NCI-H2107 treated with DMSO at 0.1 percent for 48 hours (cell line): ENCODE data around the gene MAP2K5.

Source experiments
- DNase-seq: peaks from one replicate; lab custom pipeline; 2025; ENCODE audit not compliant: unreplicated experiment; lab: John Stamatoyannopoulos, UW

The MAP2K5 gene

GRCh38 chr15:67542420-67543347 lies at the start of gene MAP2K5:
TSS of gene MAP2K5 (plus strand) at chr15:67542703. CDS start at chr15:67543336, 633 bp downstream.
- no peak for DNase-seq

DNA sequence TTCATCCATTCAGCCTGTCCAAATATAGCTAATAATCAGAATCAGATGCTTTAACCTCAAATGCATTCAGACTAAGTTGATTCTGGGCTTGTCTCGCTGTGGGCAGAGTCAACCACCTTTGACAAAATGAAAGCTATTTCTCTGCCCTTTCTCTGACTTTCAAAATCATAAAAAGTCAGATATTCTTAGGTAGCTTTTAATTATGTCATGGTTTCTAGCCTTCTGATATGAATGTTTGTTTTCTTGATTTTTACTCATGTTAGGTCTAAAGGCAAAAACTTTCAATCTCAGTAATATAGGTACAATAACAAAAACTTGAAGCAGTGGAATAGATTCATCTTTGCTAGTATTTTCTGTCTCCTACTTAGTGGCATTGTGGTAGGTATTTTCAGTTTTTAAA lies 46.9 kb upstream of the MAP2K5 start:
- no peak for DNase-seq

GRCh38 chr15:67501177-67501835 lies 41.2 kb upstream of the MAP2K5 start:
- DNase-seq: peak; percentile 55

DNA sequence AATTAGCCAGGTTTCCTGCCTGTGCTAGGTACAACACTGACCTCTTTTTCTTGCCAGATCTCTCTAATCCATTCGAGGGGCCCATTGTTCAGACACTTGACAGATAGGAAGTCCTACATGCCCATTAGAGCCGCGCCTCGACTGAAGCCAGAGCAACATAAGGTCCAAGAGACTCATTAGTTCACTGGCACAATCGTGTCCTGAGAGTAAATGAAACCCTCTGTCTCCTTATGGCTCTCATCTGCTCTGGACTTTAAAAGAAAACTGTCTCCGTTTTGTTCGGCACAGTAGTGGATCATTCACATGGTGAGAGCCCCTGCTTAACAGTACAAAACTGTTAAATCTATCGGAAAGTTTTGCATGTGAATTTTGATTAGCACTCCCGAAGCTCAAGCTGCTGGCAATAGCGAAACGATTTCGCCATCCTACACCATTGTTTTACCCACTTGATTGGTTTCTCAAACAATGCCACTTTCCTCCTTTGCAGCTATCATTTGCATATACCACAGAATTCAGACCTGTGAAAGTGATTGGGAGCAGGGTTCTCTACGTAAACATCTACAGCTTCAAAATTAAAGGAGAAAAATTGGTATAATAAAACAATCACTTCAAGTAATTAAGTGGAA lies 40.6 kb upstream of the MAP2K5 start:
- DNase-seq: no peak

DNA sequence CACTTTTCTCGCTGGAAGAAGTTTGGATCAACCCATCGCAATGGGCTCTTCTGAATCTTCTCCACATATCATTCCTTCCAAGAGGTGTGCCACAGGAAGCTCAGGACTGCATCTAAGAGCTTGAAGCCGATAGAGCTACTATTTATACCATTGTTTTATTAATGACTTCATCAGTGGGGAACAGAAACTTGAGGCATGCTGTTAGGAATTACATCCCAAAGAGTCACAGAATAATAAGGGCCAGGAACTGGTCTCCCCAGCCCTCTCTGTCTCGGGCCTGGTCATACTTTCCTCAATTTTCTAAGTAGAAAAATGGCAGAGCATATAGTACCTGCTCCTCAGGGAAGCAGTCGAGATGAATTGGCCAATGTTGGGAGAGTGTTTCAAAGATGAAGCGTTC lies 38.4 kb upstream of the MAP2K5 start:
- no peak for DNase-seq

- no peak for DNase-seq
Measured at GRCh38 chr15:67504796-67505195, 37.7 kb upstream of the MAP2K5 start.

DNA sequence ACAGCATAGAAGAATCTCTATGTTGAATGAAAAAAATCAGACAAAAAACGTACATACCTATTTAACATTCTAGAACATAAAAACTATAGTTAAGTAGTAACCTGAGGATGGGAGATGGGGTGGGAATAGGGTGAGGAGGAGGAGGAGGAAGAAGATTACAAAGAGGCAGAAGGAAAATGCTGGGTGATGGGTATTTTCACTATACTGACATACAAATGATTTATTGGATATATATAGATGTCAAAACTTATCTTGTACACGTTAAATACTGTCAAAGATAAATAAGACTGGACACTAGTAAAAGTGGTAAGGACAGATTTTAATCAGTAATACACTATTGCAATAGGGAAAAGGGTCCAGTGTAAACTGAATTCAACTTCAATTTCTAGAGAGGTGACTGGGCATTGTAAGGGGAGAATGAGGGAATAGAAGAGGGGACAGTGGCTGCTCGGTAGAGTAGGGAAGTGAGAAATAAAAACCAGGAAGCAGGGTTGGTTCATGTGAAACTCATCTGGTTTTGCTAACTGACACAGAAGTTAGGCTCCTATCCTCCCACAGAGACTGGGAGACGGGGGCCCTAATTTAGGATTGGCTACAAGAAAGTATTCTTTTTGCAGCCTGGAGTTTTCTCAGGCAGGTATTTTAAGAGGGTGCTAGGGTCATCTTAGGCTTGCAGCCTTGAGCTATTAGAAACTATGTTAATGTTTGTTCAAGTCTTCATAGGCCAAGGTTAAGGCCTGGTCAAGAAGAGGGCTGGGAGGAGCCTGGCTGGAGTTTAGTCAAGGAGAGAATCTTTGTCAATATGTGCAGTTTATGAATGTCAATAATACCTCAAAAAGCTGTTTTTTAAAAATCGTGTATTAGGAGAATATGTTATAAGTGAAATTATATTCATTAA lies 36.6 kb upstream of the MAP2K5 start:
- no peak for DNase-seq

- DNase-seq: no peak
Measured at GRCh38 chr15:67506775-67507747, 35.4 kb upstream of the MAP2K5 start.

DNA sequence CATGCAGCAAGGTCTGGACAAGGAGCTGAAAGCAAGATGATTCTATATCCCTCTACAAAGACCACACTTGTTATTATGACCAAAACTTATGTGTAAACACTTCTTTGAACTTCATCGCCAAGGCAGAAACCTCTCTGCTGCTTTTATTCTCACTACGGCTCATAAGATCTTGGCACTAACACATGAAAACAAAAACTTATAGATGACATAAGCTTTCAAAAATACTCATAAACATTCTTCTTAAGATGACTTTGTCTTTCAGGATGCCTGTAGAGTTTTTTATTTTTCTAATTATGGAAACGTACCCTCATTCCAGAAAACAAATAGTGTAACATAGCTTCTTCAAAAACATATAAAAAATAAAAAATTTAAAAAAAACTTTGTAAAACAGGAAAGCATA lies 34.1 kb upstream of the MAP2K5 start:
- no peak for DNase-seq

DNA sequence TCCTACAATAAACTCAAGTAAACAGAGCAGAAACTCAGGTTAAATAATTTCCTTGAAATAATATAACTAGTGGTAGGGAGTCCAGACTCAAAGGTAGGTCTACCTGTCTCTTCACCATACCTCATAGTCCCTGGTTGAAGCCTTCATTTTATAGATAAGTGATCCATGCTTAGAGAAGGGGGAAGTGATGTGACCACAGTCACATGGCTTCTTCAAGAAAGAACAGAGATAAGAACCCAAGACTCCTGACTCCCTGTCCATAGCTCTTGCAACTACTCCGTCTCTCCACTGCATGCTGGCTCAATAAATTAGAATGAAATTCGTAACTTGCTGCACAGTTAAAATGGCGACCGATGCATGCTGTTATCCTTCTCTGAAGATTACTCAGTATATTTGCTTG lies 32.6 kb upstream of the MAP2K5 start:
- no peak for DNase-seq

DNA sequence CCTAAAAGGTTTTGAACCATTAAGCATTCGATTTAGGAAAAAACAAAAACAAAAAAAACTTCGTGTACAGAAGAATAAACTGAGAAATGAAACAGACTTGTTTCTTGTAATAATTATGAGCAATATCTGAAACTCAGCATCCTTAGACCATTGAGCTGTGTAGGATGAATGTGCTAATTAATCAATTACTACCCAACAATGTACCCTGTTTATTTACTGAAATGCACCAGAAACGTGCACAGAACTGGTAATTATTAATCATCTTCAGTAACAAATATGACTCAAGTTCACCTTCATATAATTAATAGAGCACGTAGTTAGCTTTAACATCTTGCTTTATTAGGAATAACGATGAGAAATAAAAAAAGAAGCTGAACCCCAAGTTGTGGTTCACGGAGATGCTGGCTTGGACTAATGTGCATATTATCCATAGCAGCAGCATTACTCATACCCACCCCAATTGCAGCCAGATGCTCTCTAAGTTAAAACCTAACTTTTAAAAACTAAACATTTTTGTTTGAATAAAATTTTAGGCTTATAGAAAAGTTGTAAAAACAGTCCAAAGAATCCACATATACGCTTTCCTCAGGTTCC lies 31.8 kb upstream of the MAP2K5 start:
- no peak for DNase-seq

DNA sequence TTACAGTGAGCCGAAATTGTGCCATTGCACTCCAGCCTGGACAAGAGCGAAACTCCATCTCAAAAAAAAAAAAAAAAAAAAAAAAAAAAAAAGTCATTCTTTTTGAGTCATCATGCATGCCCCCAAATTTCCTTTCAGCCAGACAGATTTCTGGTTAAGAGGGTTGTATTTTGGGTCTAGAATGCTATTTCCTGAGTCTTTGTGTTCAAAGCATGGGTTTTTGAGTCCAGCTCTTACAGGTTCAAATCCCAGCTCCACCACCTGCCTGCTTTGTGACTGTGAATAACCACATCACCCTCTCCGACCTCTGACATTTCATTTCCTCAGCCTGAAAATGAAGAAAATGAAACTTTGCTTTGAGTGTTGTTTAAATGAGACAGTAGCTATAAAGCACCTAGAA lies 30.9 kb upstream of the MAP2K5 start:
- no peak for DNase-seq

DNA sequence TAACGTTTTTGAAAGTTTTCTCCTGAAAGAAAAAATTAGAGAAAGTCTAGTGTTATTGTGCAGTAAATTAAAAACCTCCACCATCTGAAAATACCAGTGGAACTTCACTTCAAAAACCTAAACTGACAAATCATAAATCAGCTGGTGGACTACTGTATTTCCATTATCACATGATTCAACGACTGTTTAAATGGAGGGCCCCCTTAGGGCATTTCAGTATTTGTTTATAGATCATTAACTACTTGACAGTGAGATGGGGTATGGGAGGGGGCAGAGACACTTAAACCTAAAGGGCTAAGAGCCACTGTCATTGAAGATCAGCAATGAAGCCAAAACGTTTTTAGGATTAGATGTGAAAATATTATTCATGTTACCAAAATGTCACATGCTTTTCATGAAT lies 30.4 kb upstream of the MAP2K5 start:
- DNase-seq: no peak

GRCh38 chr15:67512933-67513714 lies 29.4 kb upstream of the MAP2K5 start:
- DNase-seq: no peak

- DNase-seq: no peak
Measured at GRCh38 chr15:67515090-67515489, 27.4 kb upstream of the MAP2K5 start.

DNA sequence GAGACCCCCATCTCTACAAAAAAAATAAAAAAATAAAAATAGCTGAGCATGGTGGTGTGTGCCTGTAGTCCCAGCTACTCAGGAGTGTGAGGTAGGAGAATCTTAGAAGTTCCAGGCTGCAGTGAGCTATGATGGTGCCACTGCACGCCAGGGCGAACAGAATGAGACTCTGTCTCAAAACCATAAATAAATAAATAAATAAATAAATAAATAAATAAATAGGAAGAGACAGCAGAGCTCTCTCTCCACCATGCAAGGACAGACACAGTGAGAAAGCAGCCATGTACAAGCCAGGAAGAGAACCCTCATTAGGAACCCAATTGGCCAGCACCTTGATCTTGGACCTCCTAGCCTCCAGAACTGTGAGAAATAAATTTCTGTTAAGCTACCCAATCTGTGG lies 26.9 kb upstream of the MAP2K5 start:
- DNase-seq: no peak

DNA sequence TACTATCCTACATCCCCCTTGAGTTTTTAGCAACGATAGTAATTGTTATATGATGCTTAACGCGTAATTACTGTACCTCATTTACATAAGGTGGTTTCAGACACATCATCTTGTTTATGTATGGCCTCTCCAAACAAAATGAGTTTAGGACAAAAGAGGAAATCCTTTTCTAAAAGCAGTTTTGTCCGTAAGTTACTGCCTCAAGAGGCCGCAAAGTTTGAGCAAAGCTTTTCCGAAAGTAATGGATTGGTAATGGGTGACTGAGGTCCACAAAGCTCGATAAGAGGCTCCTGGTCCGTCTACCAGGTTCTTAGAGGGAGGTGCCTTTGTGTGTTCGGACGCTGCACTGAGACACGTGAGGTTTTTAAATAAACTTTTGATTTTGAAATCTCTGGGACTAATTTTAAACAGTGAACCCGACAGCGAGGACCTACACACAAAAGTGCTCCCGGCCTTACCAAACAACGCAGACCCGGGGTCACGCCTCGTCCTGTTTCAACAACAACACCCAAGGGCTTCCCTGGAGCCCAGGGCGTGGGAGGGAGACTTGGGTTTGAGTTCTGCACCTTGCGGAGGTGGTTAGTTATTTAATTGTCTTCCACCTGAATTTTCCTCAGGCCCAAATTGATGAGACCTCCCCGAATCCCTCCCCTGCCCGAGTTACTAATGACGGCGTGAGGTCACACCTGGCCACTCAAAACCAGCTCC lies 22.0 kb upstream of the MAP2K5 start:
- no peak for DNase-seq
